ENCODE results near the gene ELOVL2.
"Not testable (repeated sequence)": the region's sequence is repeated elsewhere in the genome, so short reads cannot be mapped to it uniquely, and the experiment has no call there.

Gene ELOVL2

GRCh38 chr6:11043961-11044711 lies at the start of gene ELOVL2:
Gene ELOVL2, minus strand, starts transcription at chr6:11044305. Its CDS starts 75 bp downstream, at chr6:11044230.
- peak; percentile 38 for DNase-seq (ENCODE audit: low read depth)

GRCh38 chr6:11093376-11093625 lies 49.2 kb upstream of the ELOVL2 start:
- DNase-seq (ENCODE audit: low read depth): no peak

- DNase-seq (ENCODE audit: low read depth): no peak
Observed at GRCh38 chr6:11092668-11093375, 48.7 kb upstream of the ELOVL2 start.

GRCh38 chr6:11091141-11091540 lies 47.0 kb upstream of the ELOVL2 start:
- not testable (repeated sequence) for DNase-seq (ENCODE audit: low read depth)

- DNase-seq (ENCODE audit: low read depth): no peak
Observed at GRCh38 chr6:11089695-11090094, 45.6 kb upstream of the ELOVL2 start.

GRCh38 chr6:11087141-11087812 lies 43.2 kb upstream of the ELOVL2 start:
- not testable (repeated sequence) for DNase-seq (ENCODE audit: low read depth)

- no peak for DNase-seq (ENCODE audit: low read depth)
Observed at GRCh38 chr6:11085758-11086435, 41.8 kb upstream of the ELOVL2 start.

GRCh38 chr6:11083956-11084355 lies 39.9 kb upstream of the ELOVL2 start:
- DNase-seq (ENCODE audit: low read depth): no peak

GRCh38 chr6:11083491-11083890 lies 39.4 kb upstream of the ELOVL2 start:
- DNase-seq (ENCODE audit: low read depth): no peak

- DNase-seq (ENCODE audit: low read depth): no peak
Observed at GRCh38 chr6:11080296-11080695, 36.2 kb upstream of the ELOVL2 start.

- no peak for DNase-seq (ENCODE audit: low read depth)
Observed at GRCh38 chr6:11078266-11078665, 34.2 kb upstream of the ELOVL2 start.

GRCh38 chr6:11076540-11076939 lies 32.4 kb upstream of the ELOVL2 start:
- no peak for DNase-seq (ENCODE audit: low read depth)

GRCh38 chr6:11072101-11072500 lies 28.0 kb upstream of the ELOVL2 start:
- DNase-seq (ENCODE audit: low read depth): no peak

- DNase-seq (ENCODE audit: low read depth): no peak
Observed at GRCh38 chr6:11069760-11070159, 25.7 kb upstream of the ELOVL2 start.

- no peak for DNase-seq (ENCODE audit: low read depth)
Observed at GRCh38 chr6:11067348-11067747, 23.2 kb upstream of the ELOVL2 start.

- no peak for DNase-seq (ENCODE audit: low read depth)
Observed at GRCh38 chr6:11066505-11067347, 22.6 kb upstream of the ELOVL2 start.

GRCh38 chr6:11065436-11066202 lies 21.5 kb upstream of the ELOVL2 start:
- DNase-seq (ENCODE audit: low read depth): no peak

GRCh38 chr6:11064836-11065235 lies 20.7 kb upstream of the ELOVL2 start:
- DNase-seq (ENCODE audit: low read depth): no peak

GRCh38 chr6:11062715-11063114 lies 18.6 kb upstream of the ELOVL2 start:
- no peak for DNase-seq (ENCODE audit: low read depth)

GRCh38 chr6:11062083-11062482 lies 18.0 kb upstream of the ELOVL2 start:
- DNase-seq (ENCODE audit: low read depth): no peak

- no peak for DNase-seq (ENCODE audit: low read depth)
Observed at GRCh38 chr6:11058406-11058805, 14.3 kb upstream of the ELOVL2 start.
